Brain pericyte (primary cell): ENCODE results near the gene TSPAN5.
"Not testable (repeated sequence)": the region's sequence is repeated elsewhere in the genome, so short reads cannot be mapped to it uniquely, and the experiment has no call there.

Experiments
- DNase-seq: peaks from one replicate; pipeline ENCODE4 v3.0.0-alpha.2; 2012; ENCODE audit warnings: low read depth, low spot score

The TSPAN5 gene

DNA sequence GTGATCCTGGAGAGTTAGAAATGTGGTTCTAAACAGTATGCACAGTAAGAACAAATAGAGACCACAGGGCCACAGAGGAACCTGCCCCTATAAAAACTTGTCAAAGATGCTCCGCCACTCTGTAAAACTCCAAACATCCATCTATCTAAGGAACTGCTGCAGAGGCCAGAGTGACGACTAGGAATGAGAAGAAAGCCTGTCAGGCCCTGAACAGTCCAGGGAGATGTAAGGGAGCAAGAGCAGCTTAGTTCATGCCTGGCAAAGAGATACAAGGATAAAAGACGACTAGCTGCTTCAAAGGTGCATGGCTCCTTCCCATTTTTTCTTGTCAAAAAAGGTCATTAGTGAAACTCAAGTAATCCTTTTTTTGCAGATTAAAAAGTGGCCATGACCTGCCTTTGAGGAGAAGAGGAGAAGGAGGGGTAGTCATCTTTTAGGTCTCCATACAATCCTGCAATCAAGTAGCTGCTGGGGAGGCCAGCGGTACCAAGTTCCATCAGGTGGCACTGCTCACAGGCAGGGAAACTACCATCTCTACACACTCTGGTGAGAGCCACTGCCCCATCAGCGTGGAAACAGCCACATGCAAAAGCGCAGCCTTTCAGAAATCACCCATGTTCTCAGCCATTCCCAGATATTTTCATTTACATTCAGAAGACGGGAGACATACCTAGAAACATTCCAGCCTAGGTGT is 162.1 kb downstream of the TSPAN5 start:
- no peak for DNase-seq

- no peak for DNase-seq
These were observed 165.1 kb downstream of the TSPAN5 start for GRCh38 chr4:98493296-98493695.

DNA sequence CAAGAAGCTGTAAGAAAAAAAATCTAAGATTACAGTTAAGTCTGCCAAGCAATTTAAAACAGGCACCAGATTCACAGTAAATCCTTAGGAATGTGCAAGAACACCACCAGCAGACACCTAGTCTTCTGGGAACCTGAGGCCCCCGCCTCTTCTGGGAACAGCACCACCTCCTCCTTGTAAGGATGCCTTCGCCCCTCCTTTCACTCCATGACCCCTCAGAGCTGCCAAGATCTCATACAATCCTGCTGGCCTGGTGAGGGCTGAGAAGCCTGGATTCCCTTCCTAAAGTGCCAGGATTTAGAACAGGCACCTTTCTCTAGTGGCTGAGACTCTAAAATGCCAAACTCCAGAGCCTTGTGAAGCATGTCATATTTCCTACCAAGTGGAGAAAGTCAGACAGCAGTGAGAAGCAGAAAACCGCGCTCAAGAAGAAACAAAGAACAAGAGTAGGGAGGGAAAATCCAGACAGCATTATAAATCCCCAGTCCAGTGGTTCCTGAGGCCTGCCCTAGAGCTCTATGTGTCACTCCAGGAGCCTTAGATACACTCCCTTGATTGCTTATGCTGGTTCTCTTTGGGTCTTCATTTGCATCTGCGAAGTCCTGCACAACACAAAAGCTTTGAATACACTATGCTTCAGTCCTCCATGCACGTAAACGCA is 166.4 kb downstream of the TSPAN5 start:
- DNase-seq = no peak

DNA sequence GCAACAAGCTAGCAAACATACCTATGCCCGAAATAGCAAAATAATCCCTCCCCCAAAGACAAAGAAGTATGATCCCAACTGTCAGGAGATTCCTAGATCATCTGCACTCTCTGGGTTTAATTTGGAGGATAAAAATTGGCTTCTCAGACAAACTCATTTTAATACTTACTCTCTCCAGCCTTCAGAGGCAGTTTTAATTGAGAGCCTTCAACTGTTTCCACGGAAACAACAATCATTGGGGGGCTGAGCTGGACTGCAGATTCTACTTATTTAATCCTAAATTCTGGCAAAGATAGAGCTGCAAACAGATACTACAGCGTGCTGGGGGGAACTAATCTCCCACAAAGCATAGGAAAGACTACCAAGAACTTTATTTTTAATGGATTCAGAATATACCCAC is 168.2 kb downstream of the TSPAN5 start:
- DNase-seq = no peak

- DNase-seq = no peak
These were observed 172.5 kb downstream of the TSPAN5 start for GRCh38 chr4:98485816-98486345.

DNA sequence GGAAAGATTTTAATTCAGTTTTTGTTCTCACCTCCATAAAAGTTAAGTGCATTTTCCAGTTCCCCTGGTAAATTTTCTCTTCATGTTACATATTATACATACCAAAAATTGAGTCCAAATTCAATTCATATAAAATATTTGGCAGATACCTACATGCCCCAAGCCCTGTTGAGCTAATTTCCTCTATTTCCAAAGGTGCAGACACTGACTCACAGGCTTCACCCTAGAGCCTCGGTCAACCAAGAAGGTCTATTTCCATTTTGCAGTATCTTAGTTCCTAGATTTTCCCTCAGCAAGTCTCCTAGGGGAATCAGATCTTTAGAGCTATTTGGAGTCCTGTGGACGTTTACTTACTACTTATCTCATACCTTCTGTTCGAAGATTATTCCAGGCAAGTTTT is 174.4 kb downstream of the TSPAN5 start:
- DNase-seq = no peak

DNA sequence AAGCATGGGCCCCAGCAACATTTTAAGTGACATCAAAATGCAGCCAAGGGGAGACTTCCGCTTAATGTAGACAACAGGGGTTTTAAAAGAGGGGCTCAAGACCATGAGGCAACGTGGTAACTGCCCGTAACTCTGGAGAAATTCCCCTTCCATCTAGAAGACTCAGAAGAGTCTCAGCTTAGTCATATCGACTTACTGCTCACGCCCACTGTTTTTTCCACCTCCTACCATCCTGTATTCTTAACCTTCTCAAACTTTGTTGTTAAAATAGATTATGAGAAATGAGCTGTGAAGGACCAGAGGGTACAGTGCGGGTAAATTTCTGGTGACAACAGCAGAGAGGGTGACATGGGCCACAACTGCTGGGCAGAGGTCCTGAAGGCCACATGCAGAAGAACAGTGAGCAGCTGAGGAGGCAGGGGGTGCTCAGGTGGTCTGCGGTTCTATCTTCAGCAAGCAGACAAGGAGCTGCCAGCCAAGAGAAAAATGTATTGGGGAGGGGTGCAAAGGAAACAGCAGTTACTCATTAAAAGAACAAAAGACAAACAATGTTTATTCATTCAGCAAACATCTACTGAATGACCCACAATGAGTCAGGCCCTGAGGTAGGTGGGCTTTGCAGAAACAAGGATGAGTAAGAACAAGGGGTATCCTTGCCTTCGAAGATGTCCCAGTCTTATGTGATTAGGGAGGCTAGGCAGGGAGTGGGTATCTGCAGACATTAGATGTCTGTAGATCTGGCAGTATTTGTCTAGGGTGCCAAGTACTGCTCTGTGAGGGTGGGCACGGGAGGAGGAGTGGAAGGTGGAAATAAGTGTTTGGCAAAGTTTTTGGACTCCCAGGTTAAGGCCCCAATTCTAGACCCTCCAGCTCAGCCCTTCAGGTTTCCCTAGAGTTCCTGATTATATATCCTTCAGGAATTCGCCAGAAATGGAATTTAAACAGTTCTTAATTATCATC is 175.3 kb downstream of the TSPAN5 start:
- DNase-seq = no peak

DNA sequence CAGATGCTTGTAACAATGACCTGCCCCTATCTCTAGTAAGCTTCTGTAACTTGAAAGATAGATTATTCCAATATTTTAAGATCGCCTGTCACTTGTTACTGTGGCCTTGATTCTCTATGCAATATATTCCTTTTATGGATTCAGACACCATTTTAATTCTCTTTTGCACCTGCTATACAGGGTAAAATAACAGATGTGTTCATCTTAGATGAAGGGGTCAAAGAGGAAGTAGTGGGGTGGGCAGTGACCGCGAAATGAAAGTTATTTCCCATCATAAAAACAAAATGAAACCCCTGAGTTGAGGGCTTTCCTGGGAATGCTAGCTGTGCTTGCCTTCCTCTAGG is 175.9 kb downstream of the TSPAN5 start:
- no peak for DNase-seq

DNA sequence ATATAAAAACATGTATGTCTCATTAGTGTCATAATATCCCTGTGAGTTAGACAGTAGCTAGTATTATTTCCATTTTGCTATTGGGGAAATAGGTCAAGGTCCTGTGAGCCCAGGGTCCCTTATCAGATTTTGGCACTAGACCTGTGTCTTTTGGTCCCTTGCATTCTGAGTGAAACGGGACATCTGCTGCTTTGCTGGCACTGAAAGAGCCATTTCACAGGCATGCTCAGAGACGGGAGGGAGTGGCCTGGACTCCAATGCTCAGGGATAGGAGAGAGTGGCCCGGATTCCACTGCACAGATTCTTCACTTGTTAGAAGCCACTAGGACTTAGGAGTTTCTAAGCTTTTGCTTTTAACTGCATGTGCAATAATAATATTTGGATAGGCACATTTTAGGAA is 177.2 kb downstream of the TSPAN5 start:
- no peak for DNase-seq

DNA sequence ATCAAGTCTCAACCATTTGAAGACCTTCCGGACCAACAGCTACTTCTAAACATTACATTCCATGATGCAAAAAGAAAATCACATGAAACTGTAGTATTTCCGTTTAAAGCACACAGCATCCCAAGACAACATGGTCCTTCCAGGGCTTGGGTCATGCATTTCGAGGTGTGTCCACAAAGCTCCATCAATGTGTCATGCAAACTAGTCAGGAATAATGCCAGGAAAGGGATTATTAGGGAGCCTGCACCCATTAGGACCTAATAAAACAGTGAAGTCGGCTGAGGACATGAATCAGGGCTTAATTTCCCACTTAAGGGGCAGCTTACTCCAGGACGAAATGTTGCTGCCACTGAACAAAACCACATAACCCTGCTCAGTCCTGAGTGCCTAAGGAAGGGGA is 177.9 kb downstream of the TSPAN5 start:
- DNase-seq = no peak

DNA sequence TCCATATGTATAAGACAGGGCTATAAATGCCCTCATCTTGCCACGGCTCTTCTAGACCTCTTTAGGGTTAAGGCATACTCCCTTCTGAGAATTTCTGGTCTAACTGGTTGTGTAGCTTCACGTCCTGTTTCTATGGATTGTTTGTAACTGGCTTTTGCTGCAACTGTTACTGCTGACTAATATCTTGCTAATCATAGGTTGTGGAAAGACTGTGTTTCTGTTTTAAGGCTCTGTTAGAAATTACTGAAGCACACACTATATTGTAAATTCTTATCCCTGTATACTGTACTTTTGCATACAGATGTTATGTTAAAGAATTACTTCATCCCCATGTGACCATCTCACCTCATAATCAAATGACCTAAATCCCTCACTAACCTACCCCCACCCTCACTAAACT is 178.8 kb downstream of the TSPAN5 start:
- DNase-seq = not testable (repeated sequence)

DNA sequence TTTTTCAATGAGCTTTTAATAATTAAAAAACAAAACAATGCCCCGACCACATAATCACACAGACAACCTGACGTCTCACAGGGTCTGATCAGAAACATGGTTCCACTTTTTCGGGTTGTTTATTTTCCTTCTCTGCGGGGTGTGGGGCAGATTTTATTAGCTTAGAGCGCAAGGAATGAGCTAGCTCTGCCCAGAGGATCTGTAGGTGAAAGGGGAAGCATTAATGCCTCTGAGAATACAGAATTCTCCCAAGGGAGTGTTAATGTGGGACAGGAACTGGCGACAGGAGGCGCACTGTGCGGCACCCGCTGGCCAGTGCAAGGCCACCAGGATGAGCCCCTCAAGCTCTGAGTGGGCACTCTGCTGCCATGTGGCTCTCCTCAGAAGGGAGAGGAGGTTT is 181.5 kb downstream of the TSPAN5 start:
- no peak for DNase-seq

DNA sequence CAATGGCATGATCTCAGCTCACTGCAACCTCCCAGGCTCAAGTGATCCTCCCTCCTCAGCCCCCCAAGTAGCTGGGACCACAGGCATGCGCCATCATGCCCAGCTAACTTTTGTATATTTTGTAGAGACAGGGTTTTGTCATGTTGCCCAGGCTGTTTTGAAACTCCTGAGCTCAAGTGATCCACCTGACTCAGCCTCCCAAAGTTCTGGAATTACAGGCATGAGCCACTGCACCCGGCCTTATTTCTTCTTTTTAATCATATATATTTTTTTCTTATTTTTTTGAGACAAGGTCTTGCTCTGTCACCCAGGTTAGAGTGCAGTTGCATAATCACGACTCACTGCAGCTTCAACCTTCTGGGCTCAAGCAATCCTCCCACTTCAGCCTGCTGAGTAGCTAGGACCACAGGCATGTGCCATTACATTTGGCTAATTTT is 184.0 kb downstream of the TSPAN5 start:
- DNase-seq = no peak

- no peak for DNase-seq
These were observed 185.4 kb downstream of the TSPAN5 start for GRCh38 chr4:98473046-98473445.

DNA sequence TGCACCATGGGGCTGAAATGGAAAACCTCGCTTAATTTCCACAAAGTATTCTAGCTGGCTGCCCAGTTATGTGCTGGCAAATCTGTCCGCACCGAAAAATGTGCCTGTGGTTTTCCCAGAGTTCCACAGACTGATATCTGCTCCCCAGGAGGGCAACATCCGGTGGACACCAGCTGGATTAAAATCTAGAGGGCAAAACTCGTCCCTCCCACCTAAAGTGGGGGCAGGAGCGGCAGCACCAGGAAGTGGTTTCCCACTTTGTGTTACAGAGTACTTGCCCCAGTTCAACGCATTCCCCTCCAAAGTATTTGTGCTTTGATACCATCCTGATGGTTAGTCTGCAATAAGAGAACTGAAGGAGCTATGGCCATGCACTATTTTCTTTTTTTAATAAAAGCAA is 187.6 kb downstream of the TSPAN5 start:
- DNase-seq = no peak

- no peak for DNase-seq
These were observed 188.0 kb downstream of the TSPAN5 start for GRCh38 chr4:98470366-98470765.

- no peak for DNase-seq
These were observed 188.6 kb downstream of the TSPAN5 start for GRCh38 chr4:98469771-98470170.

GRCh38 chr4:98468709-98469108 is 189.7 kb downstream of the TSPAN5 start:
- DNase-seq = no peak

- peak; percentile 78 for DNase-seq
These were observed 190.8 kb downstream of the TSPAN5 start for GRCh38 chr4:98467627-98468072.

DNA sequence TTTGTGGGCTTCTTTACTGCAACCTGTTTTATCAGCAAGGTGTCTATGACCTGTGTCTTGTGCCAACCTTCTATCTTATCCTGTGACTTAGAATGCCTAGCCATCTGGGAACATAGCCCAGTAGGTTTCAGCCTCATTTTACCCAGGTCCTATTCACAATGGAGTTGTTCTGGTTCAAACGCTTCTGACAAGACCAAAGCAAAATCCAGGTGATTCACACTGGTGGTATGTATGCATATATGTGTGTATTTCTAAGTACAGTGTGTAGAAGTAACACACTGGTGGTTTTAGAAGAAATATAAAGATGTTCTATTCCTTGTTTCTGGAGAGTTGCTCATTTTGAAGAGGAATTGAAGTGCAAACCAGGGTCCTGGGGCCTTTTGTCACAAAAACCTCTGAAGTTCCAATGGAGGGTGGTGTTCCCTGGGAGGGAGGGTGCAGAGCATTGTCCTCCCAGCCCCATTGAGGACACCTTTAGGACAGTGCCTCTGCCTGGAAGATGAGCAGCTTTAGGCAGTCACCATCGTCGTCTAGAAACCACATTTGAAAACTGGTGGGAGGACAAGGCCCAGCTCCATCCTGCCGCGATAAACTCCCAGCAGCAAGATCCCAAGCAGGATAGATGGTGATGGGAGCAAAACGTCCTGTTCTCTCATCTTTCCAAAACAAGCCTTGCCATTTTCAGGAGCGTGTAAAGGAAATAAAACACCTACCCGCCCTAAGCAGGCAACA is 191.4 kb downstream of the TSPAN5 start:
- DNase-seq = no peak

DNA sequence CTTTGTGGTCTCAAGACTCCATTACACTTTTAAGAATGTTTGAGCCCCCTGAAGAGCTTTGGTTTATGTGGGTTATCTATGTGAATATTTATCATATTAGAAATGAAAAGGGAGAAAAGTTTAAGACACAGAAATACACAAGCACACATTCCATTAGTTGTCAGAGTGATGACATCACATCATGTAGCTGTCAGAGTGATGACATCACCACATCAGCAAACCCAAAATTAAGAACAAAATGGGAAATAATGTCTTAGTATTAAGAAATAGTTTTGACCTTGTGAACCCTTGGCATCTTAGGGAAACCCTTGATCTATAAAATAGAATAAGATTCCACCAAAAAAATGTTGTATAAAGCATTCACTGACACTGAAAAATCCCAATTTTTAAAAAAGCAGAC is 195.9 kb downstream of the TSPAN5 start:
- no peak for DNase-seq
